IMR-90 (cell line): ENCODE measurements around the gene DPP10.

ENCODE experiments used
- BHLHE40 ChIP-seq: fragments of 150-350 bp; IDR thresholded peaks from 2 replicates; pipeline ENCODE4 v1.6.1; 2016; ENCODE audit warnings: mild to moderate bottlenecking, low read depth, low read length
- CEBPB ChIP-seq: IDR thresholded peaks from 2 replicates; pipeline ENCODE4 v1.6.1; 2012; ENCODE audit warnings: low read depth, low read length, improper control_type of control experiment
- CHD1 ChIP-seq: IDR thresholded peaks from 2 replicates; pipeline ENCODE4 v1.6.1; 2012; ENCODE audit warnings: low read depth, low read length, improper control_type of control experiment
- CTCF ChIP-seq: conservative IDR thresholded peaks from 2 replicates; pipeline ENCODE4 v1.5.1; 2012; ENCODE audit warnings: mild to moderate bottlenecking, low read depth, low read length, improper control_type of control experiment
- ELK1 ChIP-seq: fragments of 150-350 bp; IDR thresholded peaks from 2 replicates; pipeline ENCODE4 v1.6.1; 2016; ENCODE audit warnings: low read depth, mild to moderate bottlenecking, low read length, moderate library complexity, borderline replicate concordance
- MAZ ChIP-seq: IDR thresholded peaks from 2 replicates; pipeline ENCODE4 v1.6.1; 2012; ENCODE audit warnings: low read depth, mild to moderate bottlenecking, low read length, improper control_type of control experiment, moderate library complexity, borderline replicate concordance
- MXI1 ChIP-seq: IDR thresholded peaks from 2 replicates; pipeline ENCODE4 v1.6.1; 2012; ENCODE audit warnings: low read depth, mild to moderate bottlenecking, low read length, moderate library complexity, borderline replicate concordance
- NFE2L2 ChIP-seq: fragments of 150-350 bp; IDR thresholded peaks from 2 replicates; pipeline ENCODE4 v1.6.1; 2016; ENCODE audit warnings: low read depth, mild to moderate bottlenecking, low read length
- POLR2A ChIP-seq: IDR thresholded peaks from 2 replicates; pipeline ENCODE4 v1.6.1; 2012; ENCODE audit warnings: mild to moderate bottlenecking, low read depth, low read length
- RAD21 ChIP-seq: IDR thresholded peaks from 2 replicates; pipeline ENCODE4 v1.6.1; 2012; ENCODE audit warnings: low read length, improper control_type of control experiment
- RCOR1 ChIP-seq: IDR thresholded peaks from 2 replicates; pipeline ENCODE4 v1.6.1; 2012; ENCODE audit warnings: mild to moderate bottlenecking, low read length, improper control_type of control experiment; ENCODE audit not compliant: insufficient replicate concordance
- RFX5 ChIP-seq: IDR thresholded peaks from 2 replicates; pipeline ENCODE4 v1.8.0; 2012; ENCODE audit warnings: low read depth, mild to moderate bottlenecking, low read length, moderate library complexity

DNA sequence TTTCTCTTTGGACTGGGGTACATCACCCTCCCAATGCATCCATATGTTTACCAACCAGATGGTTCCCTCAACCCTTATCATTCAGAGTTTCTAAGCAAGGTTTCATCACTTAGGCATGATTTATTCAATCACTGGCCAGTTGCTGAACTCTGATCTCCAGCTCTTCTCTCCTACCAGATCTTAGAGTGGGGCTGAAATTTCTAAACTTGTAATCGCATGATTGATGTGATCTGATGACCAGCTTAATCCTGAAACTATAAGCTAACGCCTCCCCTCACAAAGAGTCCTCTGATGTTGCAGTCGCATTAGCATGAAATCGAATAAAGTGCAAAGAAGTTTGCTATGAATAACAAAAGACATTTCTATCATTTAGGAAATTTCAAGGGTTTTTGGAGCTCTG is 1082.0 kb downstream of the DPP10 start:
- no peak for TF ChIP-seq CTCF
- no peak for TF ChIP-seq POLR2A
- TF ChIP-seq BHLHE40, result no peak
- TF ChIP-seq NFE2L2, result no peak
- TF ChIP-seq MAZ, result no peak
- no peak for TF ChIP-seq ELK1
- TF ChIP-seq CHD1, result no peak
- no peak for TF ChIP-seq RCOR1
- no peak for TF ChIP-seq CEBPB
- no peak for TF ChIP-seq MXI1
- TF ChIP-seq RAD21, result no peak
- no peak for TF ChIP-seq RFX5
